OCI-LY7 (cell line): ENCODE data around the gene ARGLU1.

Experiments used
- EZH2phosphoT487 ChIP-seq: fragments of 200-600 bp; sonication (generic); IDR thresholded peaks from 2 replicates; pipeline ENCODE4 v1.6.1; 2018; ENCODE audit warnings: low read depth, borderline replicate concordance, mild to moderate bottlenecking, mixed run types, antibody characterized with exemption, low read length, moderate library complexity, mixed read lengths
- TF ChIP-seq, protein P1 (sequence below): fragments of 200-600 bp; sonication (generic); conservative IDR thresholded peaks from 2 replicates; pipeline ENCODE4 v1.5.1; 2014; ENCODE audit warnings: mild to moderate bottlenecking, antibody characterized with exemption, low read length, moderate library complexity, mixed read lengths

GRCh38 chr13:106526738-106527444, 41.0 kb downstream of the ARGLU1 start:
- TF ChIP-seq, protein P1, sequence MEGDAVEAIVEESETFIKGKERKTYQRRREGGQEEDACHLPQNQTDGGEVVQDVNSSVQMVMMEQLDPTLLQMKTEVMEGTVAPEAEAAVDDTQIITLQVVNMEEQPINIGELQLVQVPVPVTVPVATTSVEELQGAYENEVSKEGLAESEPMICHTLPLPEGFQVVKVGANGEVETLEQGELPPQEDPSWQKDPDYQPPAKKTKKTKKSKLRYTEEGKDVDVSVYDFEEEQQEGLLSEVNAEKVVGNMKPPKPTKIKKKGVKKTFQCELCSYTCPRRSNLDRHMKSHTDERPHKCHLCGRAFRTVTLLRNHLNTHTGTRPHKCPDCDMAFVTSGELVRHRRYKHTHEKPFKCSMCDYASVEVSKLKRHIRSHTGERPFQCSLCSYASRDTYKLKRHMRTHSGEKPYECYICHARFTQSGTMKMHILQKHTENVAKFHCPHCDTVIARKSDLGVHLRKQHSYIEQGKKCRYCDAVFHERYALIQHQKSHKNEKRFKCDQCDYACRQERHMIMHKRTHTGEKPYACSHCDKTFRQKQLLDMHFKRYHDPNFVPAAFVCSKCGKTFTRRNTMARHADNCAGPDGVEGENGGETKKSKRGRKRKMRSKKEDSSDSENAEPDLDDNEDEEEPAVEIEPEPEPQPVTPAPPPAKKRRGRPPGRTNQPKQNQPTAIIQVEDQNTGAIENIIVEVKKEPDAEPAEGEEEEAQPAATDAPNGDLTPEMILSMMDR, result no peak
- TF ChIP-seq EZH2phosphoT487, result no peak
